ENCODE measurements around the gene NEK6. TPM values are rescaled to one million over a fixed set of nuclear protein-coding genes. Genes with fewer than 3 reads are reported as not detected.

Gene NEK6
- total RNA-seq, 2 donors from 2014 or later: 56.9 to 62.7 TPM

- peak; percentile 67 for DNase-seq (ENCODE audit: low spot score)
- intact Hi-C loops (cut with DNase I): no loop called here
Measured at GRCh38 chr9:124355039-124355940, 97.5 kb downstream of the NEK6 start.

GRCh38 chr9:124355941-124356744, 98.4 kb downstream of the NEK6 start:
- intact Hi-C loops (cut with DNase I): no loop called here
- no peak for DNase-seq (ENCODE audit: low spot score)

GRCh38 chr9:124356745-124357390, 99.1 kb downstream of the NEK6 start:
- intact Hi-C loops (cut with DNase I): no loop called here
- peak; percentile 60 for DNase-seq (ENCODE audit: low spot score)

- intact Hi-C loops (cut with DNase I): no loop called here
Measured at GRCh38 chr9:124357721-124358361, 100.1 kb downstream of the NEK6 start.

GRCh38 chr9:124358631-124359030, 100.9 kb downstream of the NEK6 start:
- intact Hi-C loops (cut with DNase I): no loop called here

More at GRCh38 chr9:124357721-124358361, 100.1 kb downstream of the NEK6 start:
- DNase-seq (ENCODE audit: low spot score): peak; percentile 66

GRCh38 chr9:124359426-124359825, 101.7 kb downstream of the NEK6 start:
- intact Hi-C loops (cut with DNase I): no loop called here
- peak; percentile 64 for DNase-seq (ENCODE audit: low spot score)

More at GRCh38 chr9:124358631-124359030, 100.9 kb downstream of the NEK6 start:
- DNase-seq (ENCODE audit: low spot score): no peak

- intact Hi-C loops (cut with DNase I): no loop called here
- no peak for DNase-seq (ENCODE audit: low spot score)
Measured at GRCh38 chr9:124359855-124360678, 102.3 kb downstream of the NEK6 start.

GRCh38 chr9:124361128-124361527, 103.4 kb downstream of the NEK6 start:
- peak; percentile 40 for DNase-seq (ENCODE audit: low spot score)
- intact Hi-C loops (cut with DNase I): no loop called here

GRCh38 chr9:124363326-124364096, 105.8 kb downstream of the NEK6 start:
- intact Hi-C loops (cut with DNase I): no loop called here
- no peak for DNase-seq (ENCODE audit: low spot score)

- intact Hi-C loops (cut with DNase I): no loop called here
- no peak for DNase-seq (ENCODE audit: low spot score)
Measured at GRCh38 chr9:124364141-124364540, 106.4 kb downstream of the NEK6 start.

- DNase-seq (ENCODE audit: low spot score): no peak
- intact Hi-C loops (cut with DNase I): no loop called here
Measured at GRCh38 chr9:124365036-124365435, 107.3 kb downstream of the NEK6 start.

GRCh38 chr9:124366476-124367220, 108.9 kb downstream of the NEK6 start:
- no peak for DNase-seq (ENCODE audit: low spot score)
- intact Hi-C loops (cut with DNase I): loop anchor here in 1 of 2 donors (2.0 kb wide), 1 partner anchor 72 kb away; no protein-coding TSS in a partner anchor

GRCh38 chr9:124368692-124369091, 110.9 kb downstream of the NEK6 start:
- intact Hi-C loops (cut with DNase I): no loop called here
- no peak for DNase-seq (ENCODE audit: low spot score)

- no peak for DNase-seq (ENCODE audit: low spot score)
- intact Hi-C loops (cut with DNase I): no loop called here
Measured at GRCh38 chr9:124369231-124369797, 111.6 kb downstream of the NEK6 start.

GRCh38 chr9:124370896-124371582, 113.3 kb downstream of the NEK6 start:
- DNase-seq (ENCODE audit: low spot score): no peak
- intact Hi-C loops (cut with DNase I): no loop called here

GRCh38 chr9:124372038-124372437, 114.3 kb downstream of the NEK6 start:
- DNase-seq (ENCODE audit: low spot score): no peak
- intact Hi-C loops (cut with DNase I): no loop called here
